ENCODE results near the gene STK32C.

DNA sequence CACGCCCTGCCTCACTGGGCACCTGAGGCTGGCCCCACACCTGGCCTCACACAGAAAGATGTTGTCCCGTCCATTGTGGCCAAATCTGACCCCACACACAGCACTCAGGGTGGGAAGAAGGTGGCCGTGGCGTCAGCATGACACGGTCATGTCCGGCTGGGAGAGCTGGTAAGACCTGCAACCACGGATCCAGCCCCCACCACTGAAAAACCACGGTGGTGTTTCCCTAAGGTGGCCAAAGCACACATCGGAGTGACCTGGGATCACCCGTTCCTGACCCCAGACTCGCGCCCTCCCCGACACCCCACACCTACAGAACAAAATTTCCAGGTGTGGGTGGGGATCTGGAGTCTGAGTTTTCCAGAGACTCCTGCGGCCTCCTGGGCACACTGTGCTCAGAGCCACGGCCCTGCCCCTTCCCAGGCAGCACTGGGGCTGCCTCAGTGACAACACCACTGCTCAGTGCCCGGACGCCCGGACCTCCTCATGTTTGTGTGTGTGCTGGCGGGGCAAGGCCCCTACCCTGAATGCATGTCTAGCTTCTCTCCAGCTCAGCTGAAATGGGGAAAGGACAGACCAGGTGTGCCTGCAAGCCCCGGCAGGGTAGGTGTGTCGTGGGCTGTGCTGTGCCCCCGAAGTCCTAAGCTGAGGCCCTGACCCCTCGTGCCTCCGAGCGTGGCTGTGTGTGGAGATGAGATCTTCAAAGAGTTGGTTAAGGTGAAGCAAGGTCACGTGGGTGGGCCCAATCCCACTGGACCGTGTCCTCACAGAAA is 36.1 kb downstream of the STK32C start:
- TF ChIP-seq, protein P1, sequence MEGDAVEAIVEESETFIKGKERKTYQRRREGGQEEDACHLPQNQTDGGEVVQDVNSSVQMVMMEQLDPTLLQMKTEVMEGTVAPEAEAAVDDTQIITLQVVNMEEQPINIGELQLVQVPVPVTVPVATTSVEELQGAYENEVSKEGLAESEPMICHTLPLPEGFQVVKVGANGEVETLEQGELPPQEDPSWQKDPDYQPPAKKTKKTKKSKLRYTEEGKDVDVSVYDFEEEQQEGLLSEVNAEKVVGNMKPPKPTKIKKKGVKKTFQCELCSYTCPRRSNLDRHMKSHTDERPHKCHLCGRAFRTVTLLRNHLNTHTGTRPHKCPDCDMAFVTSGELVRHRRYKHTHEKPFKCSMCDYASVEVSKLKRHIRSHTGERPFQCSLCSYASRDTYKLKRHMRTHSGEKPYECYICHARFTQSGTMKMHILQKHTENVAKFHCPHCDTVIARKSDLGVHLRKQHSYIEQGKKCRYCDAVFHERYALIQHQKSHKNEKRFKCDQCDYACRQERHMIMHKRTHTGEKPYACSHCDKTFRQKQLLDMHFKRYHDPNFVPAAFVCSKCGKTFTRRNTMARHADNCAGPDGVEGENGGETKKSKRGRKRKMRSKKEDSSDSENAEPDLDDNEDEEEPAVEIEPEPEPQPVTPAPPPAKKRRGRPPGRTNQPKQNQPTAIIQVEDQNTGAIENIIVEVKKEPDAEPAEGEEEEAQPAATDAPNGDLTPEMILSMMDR (IDR thresholded peaks at IDR 0.05) = no peak
- TF ChIP-seq POLR2A (IDR thresholded peaks at IDR 0.05) = no peak

All from body of pancreas (tissue), 4 donors.